COR-L47 (cell line): ENCODE measurements around the gene FOXF1.

Experiments
- DNase-seq: peaks from one replicate; lab custom pipeline; 2025; lab: John Stamatoyannopoulos, UW

Gene FOXF1

DNA sequence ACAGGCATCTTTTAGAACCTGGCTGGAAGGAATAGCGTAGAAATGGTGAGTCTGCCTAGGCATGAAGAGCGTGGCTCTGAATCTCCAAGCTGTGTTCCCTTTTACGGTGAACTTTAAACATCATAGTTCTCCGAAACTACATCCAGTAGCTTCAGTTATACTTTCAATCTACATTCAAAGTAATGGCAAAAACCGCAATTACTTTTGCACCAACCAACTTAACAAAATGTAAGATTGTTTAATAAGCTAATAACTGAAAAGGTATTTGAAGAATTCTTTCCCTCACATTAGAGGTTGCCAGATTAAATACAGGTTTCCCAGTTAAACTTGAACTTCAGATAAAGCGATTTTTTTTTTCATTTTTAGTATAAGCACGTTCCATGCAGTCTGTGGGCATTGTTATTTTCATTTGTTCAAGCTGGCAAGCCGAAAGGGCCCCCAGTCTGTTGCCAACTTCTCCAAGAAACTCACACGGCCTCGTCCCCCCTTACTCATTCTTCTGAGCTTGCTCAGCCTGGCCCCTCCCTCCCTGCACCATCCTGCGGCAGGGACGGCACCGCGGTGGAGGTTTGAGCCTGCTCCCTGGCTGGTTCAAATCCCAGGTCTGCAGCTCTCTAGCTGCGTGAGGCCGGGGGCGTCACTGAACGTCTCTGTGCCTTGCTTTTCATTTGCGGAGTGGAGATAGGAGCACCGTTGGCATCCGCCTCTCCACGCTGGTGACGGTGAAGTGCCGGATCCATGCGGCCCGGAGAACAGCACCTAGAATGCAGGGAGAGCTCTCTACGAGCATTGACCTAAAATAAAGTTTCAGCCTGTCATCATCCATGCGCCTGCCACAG is 48.2 kb downstream of the FOXF1 start:
- DNase-seq = no peak

- no peak for DNase-seq
Observed at GRCh38 chr16:86559802-86560305, 49.5 kb downstream of the FOXF1 start.

DNA sequence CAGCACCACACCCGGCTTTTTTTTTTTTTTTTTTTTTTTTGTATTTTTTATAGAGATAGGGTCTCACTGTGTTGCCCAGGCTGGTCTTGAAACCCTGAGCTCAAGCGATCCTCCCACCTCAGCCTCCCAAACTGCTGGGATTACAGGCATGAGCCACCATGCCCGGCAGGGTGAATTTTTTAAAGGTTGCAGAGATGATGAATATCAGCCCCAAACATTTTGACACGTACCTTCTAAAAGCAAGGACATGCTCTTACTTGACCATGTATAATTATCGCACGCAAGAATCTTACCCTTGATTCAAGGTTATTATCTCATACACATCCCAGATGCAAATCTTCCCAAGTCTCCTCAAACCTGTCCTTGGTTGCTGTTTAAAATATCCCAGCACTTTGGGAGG is 52.0 kb downstream of the FOXF1 start:
- DNase-seq = no peak

DNA sequence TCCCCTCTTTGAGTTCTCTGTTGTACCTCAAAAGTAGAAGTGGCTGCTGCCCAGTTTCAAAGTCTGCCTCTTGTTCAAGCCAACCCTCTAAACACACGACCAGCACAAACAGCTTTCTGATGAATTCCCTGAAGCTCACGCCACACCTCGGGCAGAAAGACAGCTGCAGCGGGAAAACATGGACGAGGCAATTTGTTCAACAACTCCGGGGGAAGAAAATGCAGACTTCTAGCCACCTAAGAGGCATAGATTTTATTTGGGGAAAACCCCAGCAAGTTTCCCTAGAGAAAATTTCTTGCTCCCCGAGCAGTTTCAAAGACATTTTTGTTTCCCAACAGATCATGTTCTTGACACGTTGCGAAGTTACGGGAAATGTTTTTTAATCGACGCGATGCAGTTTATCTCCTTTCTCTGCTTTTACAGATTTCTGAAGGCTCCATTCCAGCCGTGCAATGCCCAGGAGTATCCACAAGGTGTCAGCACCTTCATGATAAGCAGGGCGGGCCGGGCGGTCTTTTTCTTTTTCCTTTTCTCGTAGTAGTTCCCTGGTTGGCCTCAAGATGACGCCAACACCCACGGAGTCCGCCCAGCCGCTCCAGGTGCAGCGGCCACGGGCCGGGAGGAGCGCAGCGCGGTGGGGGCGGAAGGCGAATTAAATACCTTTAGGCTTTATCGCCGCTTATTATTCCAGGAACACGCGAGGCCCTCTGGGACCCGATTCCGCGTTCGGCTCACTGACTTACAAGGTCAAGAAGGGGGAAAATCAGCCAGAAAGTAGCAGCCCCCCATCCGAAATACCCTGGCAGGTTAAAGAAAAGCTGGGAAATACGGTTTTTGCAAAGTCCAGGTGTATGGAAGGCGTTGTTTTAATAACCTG is 53.4 kb downstream of the FOXF1 start:
- DNase-seq = peak; percentile 79
